Right ventricle myocardium superior (tissue), 1 donor: ENCODE results near the gene KCNJ4. TPM values are rescaled to one million over a fixed set of nuclear protein-coding genes. Genes with fewer than 3 reads are reported as not detected.
"Not testable (repeated sequence)": the region's sequence is repeated elsewhere in the genome, so short reads cannot be mapped to it uniquely, and the experiment has no call there.

Experiments used
- ATAC-seq: fragments of 200-7000 bp; cut with Tn5 transposase; one replicate; pipeline ENCODE4 v1.9.1; 2020; ENCODE audit warnings: mild to moderate bottlenecking; ENCODE audit not compliant: poor library complexity
- DNase-seq: peaks from one replicate; pipeline ENCODE4 v3.0.0-alpha.2; 2020
- intact Hi-C: fragments of 100-400 bp; cut with DNase I; formaldehyde crosslinking; loops from one replicate; pipeline ENCODE4 v1.11.2; 2022
- total RNA-seq: library from RNA; stranded (reverse); fragmentation: NEBNext Ultra II Directional; extraction: Animal tissue kit (Norgen Biotek cat#: 25700); gene quantifications from one replicate; pipeline ENCODE4 v1.2.1, GENCODE V29; 2021
- donor health status: DM: no; HTN: yes; CAD: no; lungs with severe emphysema.

KCNJ4 gene
- total RNA-seq, 1 donor from 2014 or later: 16.6 TPM

GRCh38 chr22:38398609-38399461 lies 56.2 kb downstream of the KCNJ4 start:
- peak; percentile 90 for ATAC-seq
- peak; percentile 92 for DNase-seq
- intact Hi-C loops: no loop called here

- ATAC-seq: peak; percentile 82
- intact Hi-C loops: not testable (repeated sequence)
- DNase-seq: peak; percentile 83
These were observed 56.8 kb downstream of the KCNJ4 start for GRCh38 chr22:38398181-38398608.

GRCh38 chr22:38397189-38398085 lies 57.6 kb downstream of the KCNJ4 start:
- intact Hi-C loops: no loop called here
- DNase-seq (peak; percentile 75), ATAC-seq (peak; percentile 45)

GRCh38 chr22:38396440-38397069 lies 58.4 kb downstream of the KCNJ4 start:
- DNase-seq, ATAC-seq, intact Hi-C loops: not testable (repeated sequence)

- intact Hi-C loops, ATAC-seq, DNase-seq: not testable (repeated sequence)
These were observed 59.1 kb downstream of the KCNJ4 start for GRCh38 chr22:38395944-38396343.

GRCh38 chr22:38394929-38395624 lies 59.9 kb downstream of the KCNJ4 start:
- intact Hi-C loops, ATAC-seq, DNase-seq: not testable (repeated sequence)

GRCh38 chr22:38389428-38389818 lies 65.6 kb downstream of the KCNJ4 start:
- ATAC-seq, DNase-seq, intact Hi-C loops: not testable (repeated sequence)

GRCh38 chr22:38388506-38389427 lies 66.2 kb downstream of the KCNJ4 start:
- ATAC-seq, DNase-seq, intact Hi-C loops: not testable (repeated sequence)

GRCh38 chr22:38386918-38387317 lies 68.1 kb downstream of the KCNJ4 start:
- intact Hi-C loops, DNase-seq: not testable (repeated sequence)
- ATAC-seq: peak; percentile 36

- intact Hi-C loops: no loop called here
- DNase-seq (no peak), ATAC-seq (no peak)
These were observed 71.6 kb downstream of the KCNJ4 start for GRCh38 chr22:38383417-38383816.

GRCh38 chr22:38381371-38381770 lies 73.6 kb downstream of the KCNJ4 start:
- intact Hi-C loops, DNase-seq, ATAC-seq: not testable (repeated sequence)

Other genes starting within 250 kb of the KCNJ4 start
- gene TMEM184B, start 182.2 kb downstream of the KCNJ4 start, total RNA-seq: 42.2 TPM
- 65.7 TPM for gene CSNK1E, start 137.8 kb downstream of the KCNJ4 start, total RNA-seq
- gene KDELR3, start 12.9 kb upstream of the KCNJ4 start, total RNA-seq: 3.1 TPM
- 193 TPM for gene DDX17, start 51.1 kb upstream of the KCNJ4 start, total RNA-seq
- gene DMC1, start 115.0 kb upstream of the KCNJ4 start, total RNA-seq: 0.56 TPM
- gene FAM227A, start 201.2 kb upstream of the KCNJ4 start, total RNA-seq: 0.43 TPM
- 38.3 TPM for gene CBY1, start 201.4 kb upstream of the KCNJ4 start, total RNA-seq
- 60.9 TPM for gene TOMM22, start 226.8 kb upstream of the KCNJ4 start, total RNA-seq
- 17.2 TPM for gene JOSD1, start 245.7 kb upstream of the KCNJ4 start, total RNA-seq